ENCODE results near the gene TDRD1. TPM values are rescaled to one million over a fixed set of nuclear protein-coding genes. Genes with fewer than 3 reads are reported as not detected.
A peak's percentile ranks its signal among the peaks of the same experiment; 100 is the strongest.

The TDRD1 gene
- total and polyA plus RNA-seq, 7 donors = under 0.01 to 0.28 (median 0.17) TPM; not detected in 3

DNA sequence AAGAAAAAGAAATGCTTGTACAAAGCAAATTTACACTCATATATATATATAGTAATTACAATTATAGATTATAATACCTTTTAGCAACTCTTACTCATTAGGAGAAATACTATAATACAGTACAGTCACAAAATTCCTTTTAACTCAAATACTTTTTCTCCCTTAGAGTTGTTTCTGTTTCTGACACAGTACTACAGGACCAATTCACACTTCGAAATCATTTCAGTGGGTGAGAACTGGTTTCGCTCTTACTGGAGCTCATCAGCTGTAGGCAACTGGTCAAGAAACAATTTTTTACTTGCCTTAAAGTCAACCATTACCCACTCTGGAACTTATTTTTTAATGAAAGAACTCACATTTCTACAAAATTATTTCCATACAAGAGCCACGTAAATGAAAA lies 11.2 kb upstream of the TDRD1 start:
- no peaks in the 10 kb centered on the region for H3K36me3 ChIP-seq
- H3K27me3 ChIP-seq = no peaks in the 10 kb centered on the region
- peaks cover 0 to 40% (median 20%) of the 10 kb centered on the region in 4 donors for H3K4me1 ChIP-seq
- H3K9me3 ChIP-seq = peaks cover 0 to 5% (median 2%) of the 10 kb centered on the region in 4 donors
- no peak overlapping the region for H3K4me3 ChIP-seq
- H3K27ac ChIP-seq = no peak overlapping the region
- intact Hi-C loops (cut with DNase I) = no loop called here
- TF ChIP-seq CTCF (IDR thresholded peaks at IDR 0.05) (no peak), POLR2AphosphoS5 (IDR thresholded peaks at IDR 0.05) (no peak), POLR2A (IDR thresholded peaks at IDR 0.05) (no peak), EP300 (IDR thresholded peaks at IDR 0.05) (no peak)
- WGBS, 2 donors = 90 to 96% methylated on average over 3 of the region's 3 CpGs
- no peak for DNase-seq

GRCh38 chr10:114168450-114169009 lies 10.6 kb upstream of the TDRD1 start:
- 96 to 97% methylated on average over 3 of the region's 3 CpGs for WGBS, 2 donors
- H3K9me3 ChIP-seq = peaks cover 0 to 5% (median 2%) of the 10 kb centered on the region in 4 donors
- TF ChIP-seq EP300 (IDR thresholded peaks at IDR 0.05) = no peak
- TF ChIP-seq CTCF (IDR thresholded peaks at IDR 0.05) = no peak
- no peak for TF ChIP-seq POLR2A (IDR thresholded peaks at IDR 0.05)
- TF ChIP-seq POLR2AphosphoS5 (IDR thresholded peaks at IDR 0.05) = no peak
- H3K27me3 ChIP-seq = no peaks in the 10 kb centered on the region
- H3K4me3 ChIP-seq = no peak overlapping the region
- no peak overlapping the region for H3K27ac ChIP-seq
- H3K36me3 ChIP-seq = no peaks in the 10 kb centered on the region
- intact Hi-C loops (cut with DNase I) = no loop called here
- DNase-seq = no peak
- peaks cover 0 to 37% (median 16%) of the 10 kb centered on the region in 4 donors for H3K4me1 ChIP-seq

DNA sequence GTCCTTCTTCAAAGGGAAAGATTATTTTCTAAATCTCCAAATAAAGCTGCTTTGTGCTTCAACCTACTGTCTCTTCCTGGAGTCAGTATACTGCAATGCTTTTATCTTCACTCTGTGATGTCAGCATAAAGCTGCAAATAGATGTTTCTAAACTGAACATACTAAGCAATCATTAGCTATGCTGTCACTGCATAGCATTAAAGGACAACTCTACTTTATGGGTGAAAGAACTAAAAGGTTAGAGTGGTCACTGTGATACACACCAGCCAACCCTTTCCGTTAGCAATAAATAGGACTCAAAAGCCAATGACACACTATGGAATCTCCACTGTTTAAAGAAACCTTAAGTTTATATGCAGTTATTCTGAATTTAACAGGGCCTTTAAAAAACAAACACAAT lies 6.9 kb upstream of the TDRD1 start:
- Histone ChIP-seq H3K4me3 (peak overlapping the region in 3 of 4 donors; percentile 81 to 88 (median 86)), H3K27me3 (no peaks in the 10 kb centered on the region), H3K27ac (peak overlapping the region; percentile 88 to 92 (median 90)), H3K36me3 (no peaks in the 10 kb centered on the region), H3K9me3 (peaks cover 0 to 5% (median 2%) of the 10 kb centered on the region in 4 donors), H3K4me1 (peaks cover 0 to 28% (median 11%) of the 10 kb centered on the region in 4 donors)
- WGBS, 2 donors = 5 to 38% methylated on average over 1 of the region's 1 CpG
- no peak for TF ChIP-seq CTCF (IDR thresholded peaks at IDR 0.05)
- no peak for TF ChIP-seq EP300 (IDR thresholded peaks at IDR 0.05)
- peak in 1 of 4 donors; percentile 19 for TF ChIP-seq POLR2AphosphoS5 (IDR thresholded peaks at IDR 0.05)
- intact Hi-C loops (cut with DNase I) = loop anchor here (5.0 kb wide), 1 partner anchor 490 kb away; no protein-coding TSS in a partner anchor
- DNase-seq = no peak

DNA sequence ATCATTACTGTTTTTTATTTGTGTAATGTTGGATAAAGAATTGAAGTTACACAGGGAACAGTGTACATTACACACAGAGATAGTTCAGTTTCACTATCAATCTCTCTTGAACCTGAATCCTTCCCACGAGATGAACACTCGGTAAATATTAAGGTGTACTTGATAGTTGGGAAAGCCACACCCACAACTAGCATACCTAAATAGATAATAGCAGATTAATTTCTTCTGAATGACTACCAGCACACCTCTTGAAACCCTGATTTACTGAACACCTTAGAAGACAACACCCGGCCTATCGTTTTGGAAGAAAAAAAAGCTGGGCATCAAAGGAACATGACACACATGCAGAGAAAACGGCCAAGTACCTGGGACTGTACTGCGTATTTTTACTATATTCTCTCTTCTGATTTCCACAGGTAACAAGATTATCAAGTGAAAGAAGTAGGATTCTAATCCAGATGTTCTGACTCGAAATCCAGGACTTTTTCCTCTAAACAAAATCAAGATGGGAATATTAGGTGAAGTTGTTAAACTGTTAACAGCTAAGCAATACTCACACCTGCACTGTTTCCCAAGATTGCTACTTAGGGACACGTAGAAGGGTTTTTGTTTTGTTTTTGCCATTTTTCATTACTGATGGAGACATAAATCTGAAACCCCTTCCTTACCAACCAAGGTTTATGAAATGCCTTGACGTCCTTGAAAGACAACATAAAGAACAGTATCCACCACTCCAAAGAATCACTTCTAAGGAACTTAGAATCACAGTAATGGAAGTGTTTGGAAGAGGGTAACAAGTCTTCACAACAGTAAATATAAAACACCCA lies 6.2 kb upstream of the TDRD1 start:
- Histone ChIP-seq H3K36me3 (no peaks in the 10 kb centered on the region), H3K4me1 (peaks cover 0 to 28% (median 11%) of the 10 kb centered on the region in 4 donors), H3K4me3 (peak overlapping the region; percentile 81 to 95 (median 87)), H3K27ac (peak overlapping the region; percentile 88 to 92 (median 90)), H3K9me3 (peaks cover 0 to 5% (median 2%) of the 10 kb centered on the region in 4 donors), H3K27me3 (no peaks in the 10 kb centered on the region)
- TF ChIP-seq POLR2AphosphoS5 (IDR thresholded peaks at IDR 0.05) (no peak), EP300 (IDR thresholded peaks at IDR 0.05) (no peak), CTCF (IDR thresholded peaks at IDR 0.05) (no peak), POLR2A (IDR thresholded peaks at IDR 0.05) (no peak)
- intact Hi-C loops (cut with DNase I) = loop anchor here (5.0 kb wide), 1 partner anchor 491 kb away; no protein-coding TSS in a partner anchor
- no peak for DNase-seq
- 4 to 29% methylated on average over 9 of the region's 9 CpGs for WGBS, 2 donors

Measured in sigmoid colon (tissue), 7 donors.